ENCODE data around the gene ATP12A. TPM values are rescaled to one million over a fixed set of nuclear protein-coding genes. Genes with fewer than 3 reads are reported as not detected.

The ATP12A gene
- total RNA-seq, 4 donors from 2014 or later: not detected

DNA sequence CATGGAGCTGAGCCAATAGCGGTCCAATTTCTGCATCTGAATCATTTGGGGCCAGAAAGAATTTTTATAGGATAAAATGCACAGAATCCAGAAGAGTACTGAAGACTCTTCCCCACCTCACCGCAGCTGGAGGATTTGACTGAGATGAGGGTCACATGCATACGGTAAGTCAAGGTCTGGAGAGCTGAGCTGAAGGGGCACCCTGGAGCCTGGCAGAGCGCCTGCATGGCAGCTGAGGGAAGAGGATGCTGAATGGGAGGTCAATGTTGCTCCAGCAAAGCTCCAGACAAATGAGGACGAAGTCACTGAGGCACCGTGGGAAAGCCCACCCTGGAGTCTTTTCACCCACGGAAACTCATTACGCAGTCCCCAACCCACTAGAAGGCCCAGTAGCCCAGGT, 43.4 kb upstream of the ATP12A start:
- no peak overlapping the region for H3K27ac ChIP-seq
- no peak for ATAC-seq
- H3K4me1 ChIP-seq: no peaks in the 10 kb centered on the region
- in situ Hi-C loops (cut with MboI; ENCODE audit: low sequenced_read_pairs in 4 of 4): no loop called here
- H3K4me3 ChIP-seq: no peak overlapping the region
- no peak for DNase-seq
- no peaks in the 10 kb centered on the region for H3K36me3 ChIP-seq
- TF ChIP-seq, protein P1, sequence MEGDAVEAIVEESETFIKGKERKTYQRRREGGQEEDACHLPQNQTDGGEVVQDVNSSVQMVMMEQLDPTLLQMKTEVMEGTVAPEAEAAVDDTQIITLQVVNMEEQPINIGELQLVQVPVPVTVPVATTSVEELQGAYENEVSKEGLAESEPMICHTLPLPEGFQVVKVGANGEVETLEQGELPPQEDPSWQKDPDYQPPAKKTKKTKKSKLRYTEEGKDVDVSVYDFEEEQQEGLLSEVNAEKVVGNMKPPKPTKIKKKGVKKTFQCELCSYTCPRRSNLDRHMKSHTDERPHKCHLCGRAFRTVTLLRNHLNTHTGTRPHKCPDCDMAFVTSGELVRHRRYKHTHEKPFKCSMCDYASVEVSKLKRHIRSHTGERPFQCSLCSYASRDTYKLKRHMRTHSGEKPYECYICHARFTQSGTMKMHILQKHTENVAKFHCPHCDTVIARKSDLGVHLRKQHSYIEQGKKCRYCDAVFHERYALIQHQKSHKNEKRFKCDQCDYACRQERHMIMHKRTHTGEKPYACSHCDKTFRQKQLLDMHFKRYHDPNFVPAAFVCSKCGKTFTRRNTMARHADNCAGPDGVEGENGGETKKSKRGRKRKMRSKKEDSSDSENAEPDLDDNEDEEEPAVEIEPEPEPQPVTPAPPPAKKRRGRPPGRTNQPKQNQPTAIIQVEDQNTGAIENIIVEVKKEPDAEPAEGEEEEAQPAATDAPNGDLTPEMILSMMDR (IDR thresholded peaks at IDR 0.05 in 4 of 5, conservative IDR thresholded peaks at IDR 0.05 in 1 of 5): no peak
- TF ChIP-seq POLR2A (IDR thresholded peaks at IDR 0.05): no peak
- H3K9me3 ChIP-seq: no peaks in the 10 kb centered on the region
- H3K27me3 ChIP-seq: no peaks in the 10 kb centered on the region
- intact Hi-C loops (cut with DNase I; ENCODE audit: low total_unique reads): no loop called here

DNA sequence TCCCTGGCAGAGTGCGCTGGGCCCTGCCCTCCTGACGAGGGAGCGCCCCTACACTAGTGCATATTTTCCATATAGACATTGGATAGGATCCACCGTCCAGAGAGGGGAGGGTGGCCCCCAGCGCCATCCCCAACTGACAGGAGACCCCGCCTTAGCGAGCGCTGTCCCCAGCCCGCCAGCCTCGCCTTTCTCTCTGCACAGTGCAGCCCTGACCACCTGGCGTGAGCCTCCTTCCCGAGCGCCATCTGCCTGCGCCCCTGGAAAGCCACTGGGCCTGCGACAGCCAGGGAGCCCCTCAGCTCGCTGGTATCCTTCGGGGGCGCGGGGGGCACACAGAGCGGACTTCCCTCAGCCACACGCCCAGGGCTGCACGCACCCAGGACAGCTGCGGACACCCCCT, 42.1 kb upstream of the ATP12A start:
- no peak for TF ChIP-seq POLR2A (IDR thresholded peaks at IDR 0.05)
- TF ChIP-seq, protein P1 (IDR thresholded peaks at IDR 0.05 in 4 of 5, conservative IDR thresholded peaks at IDR 0.05 in 1 of 5): no peak
- Histone ChIP-seq H3K9me3 (no peaks in the 10 kb centered on the region), H3K36me3 (no peaks in the 10 kb centered on the region), H3K4me1 (no peaks in the 10 kb centered on the region), H3K4me3 (no peak overlapping the region), H3K27me3 (no peaks in the 10 kb centered on the region), H3K27ac (no peak overlapping the region)
- in situ Hi-C loops (cut with MboI; ENCODE audit: low sequenced_read_pairs in 4 of 4): no loop called here
- ATAC-seq (no peak), DNase-seq (no peak)
- intact Hi-C loops (cut with DNase I; ENCODE audit: low total_unique reads): no loop called here

DNA sequence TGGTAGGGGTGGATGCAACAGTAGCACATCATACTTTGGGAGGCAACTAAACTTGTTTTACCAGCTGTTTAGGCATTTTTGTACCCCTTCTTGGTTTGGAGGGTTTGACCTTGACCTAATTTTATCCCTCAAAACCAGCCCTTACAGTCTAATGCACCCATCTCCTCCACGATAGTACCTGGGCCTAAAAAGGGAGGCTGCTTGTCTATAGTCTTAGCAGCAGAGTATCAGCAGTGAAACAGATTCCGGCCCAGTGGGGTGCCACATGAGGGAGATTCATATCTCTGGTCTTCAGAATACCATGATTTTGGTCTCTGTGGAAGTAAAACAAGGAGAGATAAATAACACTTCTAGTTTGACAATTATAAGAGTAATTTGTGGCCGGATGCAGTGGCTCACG, 39.5 kb upstream of the ATP12A start:
- in situ Hi-C loops (cut with MboI; ENCODE audit: low sequenced_read_pairs in 4 of 4): no loop called here
- TF ChIP-seq, protein P1 (IDR thresholded peaks at IDR 0.05 in 4 of 5, conservative IDR thresholded peaks at IDR 0.05 in 1 of 5): no peak
- no peak for TF ChIP-seq POLR2A (IDR thresholded peaks at IDR 0.05)

DNA sequence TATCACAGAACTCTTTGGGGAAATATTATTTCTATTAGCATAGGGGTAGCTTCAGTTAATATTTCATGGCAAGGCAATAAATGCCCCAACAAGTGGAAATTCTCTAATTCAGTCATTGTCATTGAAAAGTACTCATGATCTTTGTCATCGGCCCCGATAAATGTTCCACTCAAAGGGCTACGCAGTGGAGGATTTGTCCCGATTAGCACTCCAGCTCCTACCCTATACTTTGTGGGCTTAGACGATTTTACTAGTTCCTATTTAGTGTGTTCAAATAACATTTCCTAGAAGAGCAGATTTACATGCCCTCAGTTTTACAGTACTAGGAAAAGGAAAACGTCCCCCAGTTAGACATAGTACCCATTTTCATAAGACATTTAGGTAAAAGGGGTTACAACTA, 38.0 kb upstream of the ATP12A start:
- Histone ChIP-seq H3K4me1 (no peaks in the 10 kb centered on the region), H3K9me3 (no peaks in the 10 kb centered on the region), H3K27ac (no peak overlapping the region), H3K4me3 (no peak overlapping the region), H3K27me3 (no peaks in the 10 kb centered on the region), H3K36me3 (no peaks in the 10 kb centered on the region)
- DNase-seq (no peak), ATAC-seq (no peak)
- TF ChIP-seq, protein P1 (IDR thresholded peaks at IDR 0.05 in 4 of 5, conservative IDR thresholded peaks at IDR 0.05 in 1 of 5): no peak
- no peak for TF ChIP-seq POLR2A (IDR thresholded peaks at IDR 0.05)
- in situ Hi-C loops (cut with MboI; ENCODE audit: low sequenced_read_pairs in 4 of 4) (no loop called here), intact Hi-C loops (cut with DNase I; ENCODE audit: low total_unique reads) (no loop called here)

More for the DNA sequence above, 39.5 kb upstream of the ATP12A start:
- no peak for DNase-seq
- Histone ChIP-seq H3K4me1 (no peaks in the 10 kb centered on the region), H3K27me3 (no peaks in the 10 kb centered on the region), H3K27ac (no peak overlapping the region), H3K9me3 (no peaks in the 10 kb centered on the region), H3K36me3 (no peaks in the 10 kb centered on the region), H3K4me3 (no peak overlapping the region)
- no peak for ATAC-seq
- intact Hi-C loops (cut with DNase I; ENCODE audit: low total_unique reads): no loop called here

DNA sequence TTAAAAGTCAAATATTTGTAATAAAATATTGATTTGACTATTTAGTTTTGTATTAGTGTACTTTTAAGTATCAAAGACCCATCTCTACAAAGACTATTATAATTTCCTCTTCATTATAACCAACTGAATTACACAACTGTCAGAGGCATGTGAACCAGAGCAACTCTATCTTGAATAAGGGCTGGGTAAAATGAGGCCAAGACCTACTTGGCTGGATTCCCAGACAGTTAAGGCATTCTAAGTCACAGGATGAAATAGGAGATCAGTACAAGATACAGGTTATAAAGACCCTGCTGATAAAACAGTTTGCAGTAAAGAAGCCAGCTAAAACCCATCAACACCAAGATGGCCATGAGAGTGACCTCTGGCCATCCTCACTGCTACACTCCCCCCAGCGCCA, 36.2 kb upstream of the ATP12A start:
- H3K27ac ChIP-seq: no peak overlapping the region
- no peak overlapping the region for H3K4me3 ChIP-seq
- intact Hi-C loops (cut with DNase I; ENCODE audit: low total_unique reads): no loop called here
- H3K9me3 ChIP-seq: no peaks in the 10 kb centered on the region
- no peaks in the 10 kb centered on the region for H3K4me1 ChIP-seq
- in situ Hi-C loops (cut with MboI; ENCODE audit: low sequenced_read_pairs in 4 of 4): no loop called here
- DNase-seq (no peak), ATAC-seq (no peak)
- no peaks in the 10 kb centered on the region for H3K27me3 ChIP-seq
- no peak for TF ChIP-seq POLR2A (IDR thresholded peaks at IDR 0.05)
- TF ChIP-seq, protein P1 (IDR thresholded peaks at IDR 0.05 in 4 of 5, conservative IDR thresholded peaks at IDR 0.05 in 1 of 5): no peak
- H3K36me3 ChIP-seq: no peaks in the 10 kb centered on the region

Data from gastrocnemius medialis (tissue), 4 donors.